Colonic mucosa (tissue), 4 donors: ENCODE results near the gene TNIK. TPM values are rescaled to one million over a fixed set of nuclear protein-coding genes. Genes with fewer than 3 reads are reported as not detected.

ENCODE experiments used
- DNase-seq: peaks from one replicate; pipeline ENCODE4 v3.0.0-alpha.2; 2020
- H3K27ac ChIP-seq: fragments of 200-600 bp; one replicate; pipeline ENCODE4 v1.8.0; 2021
- H3K27me3 ChIP-seq: fragments of 200-600 bp; one replicate; pipeline ENCODE4 v1.8.0; 2021
- H3K36me3 ChIP-seq: fragments of 200-600 bp; one replicate; pipeline ENCODE4 v1.8.0; 2021
- H3K4me1 ChIP-seq: fragments of 200-600 bp; one replicate; pipeline ENCODE4 v1.8.0; 2021; ENCODE audit warnings: mild to moderate bottlenecking
- H3K4me3 ChIP-seq: fragments of 200-600 bp; one replicate; pipeline ENCODE4 v1.8.0; 2021
- H3K9ac ChIP-seq, 2 donors: one replicate each; pipeline ENCODE4 v1.7.0; 2013; ENCODE audit warnings: control low read depth in 2 of 2, low read depth in 2 of 2, low read length in 2 of 2
- H3K9me3 ChIP-seq: fragments of 200-600 bp; one replicate; pipeline ENCODE4 v1.8.0; 2021
- CTCF ChIP-seq: fragments of 200-600 bp; IDR thresholded peaks from one replicate; pipeline ENCODE4 v1.8.0; 2022; ENCODE audit warnings: antibody characterized with exemption, mild to moderate bottlenecking
- intact Hi-C: fragments of 100-400 bp; cut with DNase I; formaldehyde crosslinking; loops from one replicate; pipeline ENCODE4 v1.14.1; 2022
- total RNA-seq, 2 donors: library from RNA; stranded (reverse); fragmentation: NEBNext Ultra II Directional in 1 of 2; extraction: Animal tissue kit (Norgen Biotek cat#: 25700) in 1 of 2; gene quantifications; one replicate each; pipeline ENCODE4 v1.2.1, GENCODE V29; 2021
- donor health status: healthy.
- donor health status: DM: no; HTN: no; CAD: no.
- donor health status: DM: no; HTN: no; CAD: no.

TNIK gene
- total RNA-seq, 2 donors from 2014 or later = 19.9 to 30.9 TPM

- no peak overlapping the region for H3K9ac ChIP-seq
- H3K27me3 ChIP-seq = no peaks in the 10 kb centered on the region
- H3K27ac ChIP-seq = no peak overlapping the region
- no peaks in the 10 kb centered on the region for H3K9me3 ChIP-seq
- no peak for DNase-seq
- no peaks in the 10 kb centered on the region for H3K4me1 ChIP-seq
- H3K4me3 ChIP-seq = no peak overlapping the region
- H3K36me3 ChIP-seq = no peaks in the 10 kb centered on the region
- TF ChIP-seq CTCF = no peak
- intact Hi-C loops = no loop called here
Observed at GRCh38 chr3:171320750-171321558, 139.3 kb downstream of the TNIK start.

- DNase-seq = no peak
Observed at GRCh38 chr3:171317171-171317570, 143.0 kb downstream of the TNIK start.

GRCh38 chr3:171315919-171316318, 144.3 kb downstream of the TNIK start:
- no peaks in the 10 kb centered on the region for H3K36me3 ChIP-seq
- H3K4me3 ChIP-seq = no peak overlapping the region
- TF ChIP-seq CTCF = no peak
- H3K9me3 ChIP-seq = no peaks in the 10 kb centered on the region
- no peaks in the 10 kb centered on the region for H3K4me1 ChIP-seq
- DNase-seq = no peak
- H3K9ac ChIP-seq = no peak overlapping the region
- intact Hi-C loops = no loop called here
- H3K27me3 ChIP-seq = no peaks in the 10 kb centered on the region
- no peak overlapping the region for H3K27ac ChIP-seq

More at GRCh38 chr3:171317171-171317570, 143.0 kb downstream of the TNIK start:
- Histone ChIP-seq H3K27ac (no peak overlapping the region), H3K4me3 (no peak overlapping the region), H3K36me3 (no peaks in the 10 kb centered on the region), H3K27me3 (no peaks in the 10 kb centered on the region), H3K4me1 (no peaks in the 10 kb centered on the region), H3K9me3 (no peaks in the 10 kb centered on the region), H3K9ac (no peak overlapping the region)
- intact Hi-C loops = no loop called here
- no peak for TF ChIP-seq CTCF

GRCh38 chr3:171315101-171315500, 145.1 kb downstream of the TNIK start:
- no peak overlapping the region for H3K27ac ChIP-seq
- no peaks in the 10 kb centered on the region for H3K36me3 ChIP-seq
- no peaks in the 10 kb centered on the region for H3K27me3 ChIP-seq
- DNase-seq = no peak
- no peaks in the 10 kb centered on the region for H3K9me3 ChIP-seq
- H3K9ac ChIP-seq = no peak overlapping the region
- no peak for TF ChIP-seq CTCF
- H3K4me3 ChIP-seq = no peak overlapping the region
- H3K4me1 ChIP-seq = no peaks in the 10 kb centered on the region
- intact Hi-C loops = no loop called here

GRCh38 chr3:171314341-171314740, 145.9 kb downstream of the TNIK start:
- intact Hi-C loops = no loop called here
- DNase-seq = no peak
- TF ChIP-seq CTCF = no peak
- Histone ChIP-seq H3K27ac (no peak overlapping the region), H3K27me3 (no peaks in the 10 kb centered on the region), H3K4me1 (no peaks in the 10 kb centered on the region), H3K36me3 (no peaks in the 10 kb centered on the region), H3K9ac (no peak overlapping the region), H3K9me3 (no peaks in the 10 kb centered on the region), H3K4me3 (no peak overlapping the region)
